Measurements from ENCODE around the gene EP400. TPM values are rescaled to one million over a fixed set of nuclear protein-coding genes. Genes with fewer than 3 reads are reported as not detected.

Gene EP400
- total and polyA plus RNA-seq, 2 of the 13 experiments (the other 11 are each of a cell fraction or from before 2014, with no cell fraction given) = 4.9 to 5.0 TPM

GRCh38 chr12:132071040-132071810 lies 121.5 kb downstream of the EP400 start:
- ChIA-PET CTCF (ENCODE audit: low intra/inter-chr PET ratio, low total read pairs) (no interaction called here), POLR2A (no interaction called here)
- H2AFZ ChIP-seq (ENCODE audit: low read length) = no peak overlapping the region
- 96% methylated on average over 12 of the region's 12 CpGs for WGBS (ENCODE audit: low lambda C conversion rate)
- H3K4me2 ChIP-seq (ENCODE audit: low read depth, low read length) = no peak overlapping the region
- no TSS peak for BruUV-seq (replicated peaks)
- H4K20me1 ChIP-seq (ENCODE audit: insufficient read depth, low read length) = no peaks in the 10 kb centered on the region
- FAIRE-seq = no peak
- no peak for TF ChIP-seq MLLT10 (CRISPR knock-in tag; IDR thresholded peaks at IDR 0.05)
- TF ChIP-seq, protein P1, sequence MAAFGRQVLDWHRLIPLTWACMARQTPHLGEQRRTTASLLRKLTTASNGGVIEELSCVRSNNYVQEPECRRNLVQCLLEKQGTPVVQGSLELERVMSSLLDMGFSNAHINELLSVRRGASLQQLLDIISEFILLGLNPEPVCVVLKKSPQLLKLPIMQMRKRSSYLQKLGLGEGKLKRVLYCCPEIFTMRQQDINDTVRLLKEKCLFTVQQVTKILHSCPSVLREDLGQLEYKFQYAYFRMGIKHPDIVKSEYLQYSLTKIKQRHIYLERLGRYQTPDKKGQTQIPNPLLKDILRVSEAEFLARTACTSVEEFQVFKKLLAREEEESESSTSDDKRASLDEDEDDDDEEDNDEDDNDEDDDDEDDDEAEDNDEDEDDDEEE (CRISPR knock-in tag; IDR thresholded peaks at IDR 0.05) = no peak
- no peak for TF ChIP-seq SSRP1 (CRISPR knock-in tag; IDR thresholded peaks at IDR 0.05)
- no peak for TF ChIP-seq KDM5B (CRISPR knock-in tag; IDR thresholded peaks at IDR 0.05; ENCODE audit: borderline replicate concordance)
- TF ChIP-seq ZFP90 (CRISPR knock-in tag; IDR thresholded peaks at IDR 0.05; ENCODE audit: borderline replicate concordance) = no peak
- TF ChIP-seq REL (CRISPR knock-in tag; conservative IDR thresholded peaks at IDR 0.05) = no peak
- no peak for TF ChIP-seq ZNF3 (CRISPR knock-in tag; IDR thresholded peaks at IDR 0.05)
- no peaks in the 10 kb centered on the region for H3K4me1 ChIP-seq (ENCODE audit: insufficient read depth, low read length)
- no peaks in the 10 kb centered on the region for H3K9me3 ChIP-seq (ENCODE audit: low read length)
- ATAC-seq = no peak
- no peak overlapping the region for H3K9ac ChIP-seq (ENCODE audit: insufficient read depth, low read depth, low read length)
- H3K79me2 ChIP-seq (ENCODE audit: insufficient read depth, low read length) = no peaks in the 10 kb centered on the region
- intact Hi-C loops (cut with micrococcal nuclease; ENCODE audit: unreplicated experiment) (no loop called here), in situ Hi-C loops (cut with HindIII; ENCODE audit: extremely low pct_ligation_motif_present, low pct_unique_long_range_greater_than_20kb) (no loop called here)
- H3K36me3 ChIP-seq (replicated peaks in 1 of 2; ENCODE audit: control insufficient read depth in 1 of 2, insufficient read depth in 2 of 2, low read length in 2 of 2) = peaks cover 25 to 71% of the 10 kb centered on the region in 2 experiments
- no peaks in the 10 kb centered on the region for H3K27me3 ChIP-seq (ENCODE audit: control insufficient read depth in 1 of 2, insufficient read depth in 2 of 2, low read length in 2 of 2)
- H3K4me3 ChIP-seq (replicated peaks in 1 of 3; ENCODE audit: insufficient read depth in 1 of 3, low read depth in 2 of 3, low read length in 3 of 3) = no peak overlapping the region
- DNase-seq (ENCODE audit: low spot score) = no peak
- H3K27ac ChIP-seq (ENCODE audit: extremely low read length, insufficient read depth, low read length) = no peak overlapping the region

- BruUV-seq (replicated peaks) = no TSS peak
- H4K20me1 ChIP-seq (ENCODE audit: insufficient read depth, low read length) = no peaks in the 10 kb centered on the region
- H3K4me2 ChIP-seq (ENCODE audit: low read depth, low read length) = no peak overlapping the region
- ChIA-PET POLR2A (no interaction called here), CTCF (ENCODE audit: low intra/inter-chr PET ratio, low total read pairs) (no interaction called here)
- FAIRE-seq (no peak), ATAC-seq (no peak), DNase-seq (ENCODE audit: low spot score) (no peak)
- no peak overlapping the region for H3K9ac ChIP-seq (ENCODE audit: insufficient read depth, low read depth, low read length)
- H3K27me3 ChIP-seq (ENCODE audit: control insufficient read depth in 1 of 2, insufficient read depth in 2 of 2, low read length in 2 of 2) = no peaks in the 10 kb centered on the region
- H3K27ac ChIP-seq (ENCODE audit: extremely low read length, insufficient read depth, low read length) = no peak overlapping the region
- no peak overlapping the region for H2AFZ ChIP-seq (ENCODE audit: low read length)
- WGBS (ENCODE audit: low lambda C conversion rate) = 96% methylated on average over 14 of the region's 14 CpGs
- no peaks in the 10 kb centered on the region for H3K9me3 ChIP-seq (ENCODE audit: low read length)
- H3K4me3 ChIP-seq (replicated peaks in 1 of 3; ENCODE audit: insufficient read depth in 1 of 3, low read depth in 2 of 3, low read length in 3 of 3) = no peak overlapping the region
- peaks cover 25 to 71% of the 10 kb centered on the region in 2 experiments for H3K36me3 ChIP-seq (replicated peaks in 1 of 2; ENCODE audit: control insufficient read depth in 1 of 2, insufficient read depth in 2 of 2, low read length in 2 of 2)
- no peak for TF ChIP-seq RAD21 (CRISPR knock-in tag; IDR thresholded peaks at IDR 0.05)
- TF ChIP-seq TGIF2 (CRISPR knock-in tag; IDR thresholded peaks at IDR 0.05) = no peak
- TF ChIP-seq ZNF790 (CRISPR knock-in tag; IDR thresholded peaks at IDR 0.05; ENCODE audit: borderline replicate concordance) = no peak
- TF ChIP-seq ZNF30 (CRISPR knock-in tag; IDR thresholded peaks at IDR 0.05) = no peak
- no peak for TF ChIP-seq NAIF1 (CRISPR knock-in tag; IDR thresholded peaks at IDR 0.05; ENCODE audit: borderline replicate concordance)
- no peak for TF ChIP-seq EED (CRISPR knock-in tag; IDR thresholded peaks at IDR 0.05)
- TF ChIP-seq MED13 (CRISPR knock-in tag; IDR thresholded peaks at IDR 0.05) = no peak
- TF ChIP-seq ZFP82 (CRISPR knock-in tag; IDR thresholded peaks at IDR 0.05; ENCODE audit: borderline replicate concordance) = no peak
- TF ChIP-seq NFIC (IDR thresholded peaks at IDR 0.05; ENCODE audit: low read length) = no peak
- no peak for TF ChIP-seq SRF (IDR thresholded peaks at IDR 0.05; ENCODE audit: low read depth, low read length)
- intact Hi-C loops (cut with micrococcal nuclease; ENCODE audit: unreplicated experiment) (no loop called here), in situ Hi-C loops (cut with HindIII; ENCODE audit: extremely low pct_ligation_motif_present, low pct_unique_long_range_greater_than_20kb) (no loop called here)
- no peaks in the 10 kb centered on the region for H3K79me2 ChIP-seq (ENCODE audit: insufficient read depth, low read length)
- H3K4me1 ChIP-seq (ENCODE audit: insufficient read depth, low read length) = no peaks in the 10 kb centered on the region
Observed at GRCh38 chr12:132071830-132072384, 122.2 kb downstream of the EP400 start.
